OCI-LY1 (cell line): ENCODE data around the gene DCT.
"Not testable (repeated sequence)": the region's sequence is repeated elsewhere in the genome, so short reads cannot be mapped to it uniquely, and the experiment has no call there.

ENCODE experiments used
- H2AFZ ChIP-seq: fragments of 200-600 bp; sonication (generic), shearing (Covaris generic); 2 replicates; pipeline ENCODE4 v1.6.0; 2014; ENCODE audit warnings: antibody characterized with exemption, mild to moderate bottlenecking, low read length
- H3F3A ChIP-seq: fragments of 200-600 bp; sonication (generic), shearing (Covaris generic); 2 replicates; pipeline ENCODE4 v1.6.0; 2014; ENCODE audit warnings: mild to moderate bottlenecking, antibody characterized with exemption, low read length, moderate library complexity; ENCODE audit not compliant: insufficient read depth
- H3K27ac ChIP-seq: fragments of 200-600 bp; sonication (generic); 2 replicates; pipeline ENCODE4 v1.5.1; 2014; ENCODE audit warnings: low read length, mixed run types, mild to moderate bottlenecking, low read depth; ENCODE audit not compliant: poor library complexity, severe bottlenecking
- H3K27me3 ChIP-seq: fragments of 200-600 bp; sonication (generic); 2 replicates; pipeline ENCODE4 v1.6.0; 2014; ENCODE audit warnings: antibody characterized with exemption, mild to moderate bottlenecking, low read length, moderate library complexity; ENCODE audit not compliant: insufficient read depth
- H3K36me3 ChIP-seq: fragments of 200-600 bp; sonication (generic); 2 replicates; pipeline ENCODE4 v1.6.1; 2014; ENCODE audit warnings: mild to moderate bottlenecking, antibody characterized with exemption, low read length, moderate library complexity, mixed read lengths; ENCODE audit not compliant: insufficient read depth
- H3K4me1 ChIP-seq: fragments of 200-600 bp; sonication (generic); 2 replicates; pipeline ENCODE4 v1.5.1; 2014; ENCODE audit warnings: mild to moderate bottlenecking, low read length, moderate library complexity; ENCODE audit not compliant: insufficient read depth, severe bottlenecking
- H3K4me2 ChIP-seq: fragments of 200-600 bp; sonication (generic), shearing (Covaris generic); 2 replicates; pipeline ENCODE4 v1.6.1; 2014; ENCODE audit warnings: low read length
- H3K4me3 ChIP-seq: fragments of 200-600 bp; sonication (generic); 2 replicates; pipeline ENCODE4 v1.5.1; 2014; ENCODE audit warnings: low read length, low read depth, mild to moderate bottlenecking, mixed read lengths; ENCODE audit not compliant: poor library complexity, severe bottlenecking
- H3K79me2 ChIP-seq: fragments of 200-600 bp; shearing (Covaris generic); 2 replicates; pipeline ENCODE4 v1.6.1; 2016; ENCODE audit warnings: mixed run types, low read length, mixed read lengths; ENCODE audit not compliant: insufficient read depth
- H3K9ac ChIP-seq: fragments of 200-600 bp; sonication (generic), shearing (Covaris generic); 2 replicates; pipeline ENCODE4 v1.6.1; 2014; ENCODE audit warnings: mild to moderate bottlenecking, low read length, mixed read lengths
- H3K9me2 ChIP-seq: fragments of 200-600 bp; sonication (generic), shearing (Covaris generic); 2 replicates; pipeline ENCODE4 v1.6.1; 2014; ENCODE audit warnings: low read depth, mild to moderate bottlenecking, low read length, mixed read lengths
- H3K9me3 ChIP-seq: fragments of 200-600 bp; shearing (Covaris generic); 2 replicates; pipeline ENCODE4 v1.6.1; 2014; ENCODE audit warnings: low read length, mixed read lengths
- H4K20me1 ChIP-seq: fragments of 200-600 bp; sonication (generic), shearing (Covaris generic); 2 replicates; pipeline ENCODE4 v1.6.0; 2016; ENCODE audit warnings: mild to moderate bottlenecking, low read length; ENCODE audit not compliant: insufficient read depth
- EZH2 ChIP-seq: fragments of 200-600 bp; sonication (generic), shearing (Covaris generic); IDR thresholded peaks from 2 replicates; pipeline ENCODE4 v1.8.0; 2017; ENCODE audit warnings: borderline replicate concordance, mixed run types, mild to moderate bottlenecking, antibody characterized with exemption, low read length, moderate library complexity, mixed read lengths
- TF ChIP-seq, protein P1 (sequence below): fragments of 200-600 bp; sonication (generic), shearing (Covaris generic); IDR thresholded peaks from 2 replicates; pipeline ENCODE4 v1.5.1; 2017; ENCODE audit warnings: mild to moderate bottlenecking, antibody characterized with exemption, low read length, moderate library complexity, mixed read lengths

DCT gene

DNA sequence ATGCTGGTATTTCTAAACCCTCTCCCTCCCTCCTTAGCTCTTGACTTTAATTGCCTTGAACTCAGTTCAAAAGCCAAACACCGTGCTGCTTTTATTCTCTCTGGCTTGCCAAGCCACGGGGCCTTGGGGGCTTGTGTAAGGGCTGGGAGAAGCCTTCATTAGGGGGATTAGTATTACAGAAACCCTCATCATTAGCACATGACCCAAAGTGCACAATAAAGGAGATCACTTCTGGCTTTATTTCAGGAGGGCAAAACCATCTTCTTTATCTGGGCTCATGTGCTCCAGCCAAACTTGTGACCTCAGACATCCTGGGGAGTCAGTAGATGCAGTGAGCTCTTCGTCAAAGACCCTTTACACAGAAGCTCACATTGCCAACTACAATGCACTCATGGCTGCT, at the start of gene DCT:
Gene DCT (minus strand): TSS at position 67 of the 400 bp plus-strand sequence. CDS start 427 bp downstream, outside the sequence.
- no peak for TF ChIP-seq EZH2
- TF ChIP-seq, protein P1, sequence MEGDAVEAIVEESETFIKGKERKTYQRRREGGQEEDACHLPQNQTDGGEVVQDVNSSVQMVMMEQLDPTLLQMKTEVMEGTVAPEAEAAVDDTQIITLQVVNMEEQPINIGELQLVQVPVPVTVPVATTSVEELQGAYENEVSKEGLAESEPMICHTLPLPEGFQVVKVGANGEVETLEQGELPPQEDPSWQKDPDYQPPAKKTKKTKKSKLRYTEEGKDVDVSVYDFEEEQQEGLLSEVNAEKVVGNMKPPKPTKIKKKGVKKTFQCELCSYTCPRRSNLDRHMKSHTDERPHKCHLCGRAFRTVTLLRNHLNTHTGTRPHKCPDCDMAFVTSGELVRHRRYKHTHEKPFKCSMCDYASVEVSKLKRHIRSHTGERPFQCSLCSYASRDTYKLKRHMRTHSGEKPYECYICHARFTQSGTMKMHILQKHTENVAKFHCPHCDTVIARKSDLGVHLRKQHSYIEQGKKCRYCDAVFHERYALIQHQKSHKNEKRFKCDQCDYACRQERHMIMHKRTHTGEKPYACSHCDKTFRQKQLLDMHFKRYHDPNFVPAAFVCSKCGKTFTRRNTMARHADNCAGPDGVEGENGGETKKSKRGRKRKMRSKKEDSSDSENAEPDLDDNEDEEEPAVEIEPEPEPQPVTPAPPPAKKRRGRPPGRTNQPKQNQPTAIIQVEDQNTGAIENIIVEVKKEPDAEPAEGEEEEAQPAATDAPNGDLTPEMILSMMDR: no peak
- H3F3A ChIP-seq: no peaks in the 10 kb centered on the region
- no peak within 1 kb of the TSS for H3K9ac ChIP-seq
- no peaks in the 10 kb centered on the region for H3K79me2 ChIP-seq
- no peaks in the 10 kb centered on the region for H3K9me3 ChIP-seq
- no peaks in the 10 kb centered on the region for H4K20me1 ChIP-seq
- H3K9me2 ChIP-seq: no peaks in the 10 kb centered on the region
- H3K27ac ChIP-seq: no peak within 1 kb of the TSS
- H3K4me1 ChIP-seq: no peaks in the 10 kb centered on the region
- no peak within 1 kb of the TSS for H3K4me3 ChIP-seq
- no peaks in the 10 kb centered on the region for H3K36me3 ChIP-seq
- no peak within 1 kb of the TSS for H3K4me2 ChIP-seq
- H2AFZ ChIP-seq: no peak within 1 kb of the TSS
- peaks cover 10% of the 10 kb centered on the region; the same call in 1 of the 2 replicates for H3K27me3 ChIP-seq

DNA sequence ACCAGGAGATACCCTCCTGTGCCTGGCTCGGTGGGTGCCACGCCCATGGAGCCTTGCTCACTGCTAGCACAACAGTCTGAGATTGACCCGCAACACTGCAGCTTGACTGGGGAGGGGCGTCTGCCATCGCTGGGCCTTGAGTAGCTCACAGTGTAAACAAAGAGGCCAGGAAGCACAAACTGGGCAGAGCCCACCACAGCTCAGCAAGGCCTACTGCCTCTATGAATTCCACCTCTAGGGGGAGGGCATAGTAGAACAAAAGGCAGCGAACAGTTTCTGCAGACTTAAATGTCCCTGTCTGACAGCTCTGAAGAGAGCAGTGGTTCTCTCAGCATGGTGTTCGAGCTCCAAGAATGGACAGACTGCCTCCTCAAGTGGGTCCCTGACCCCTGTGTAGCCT, 47.5 kb upstream of the DCT start:
- not testable (repeated sequence) for H3K4me3 ChIP-seq, H3K27ac ChIP-seq, H3F3A ChIP-seq, H3K9me2 ChIP-seq, H4K20me1 ChIP-seq, H3K9ac ChIP-seq, H3K4me1 ChIP-seq, H3K4me2 ChIP-seq, H2AFZ ChIP-seq, H3K79me2 ChIP-seq, H3K36me3 ChIP-seq, H3K27me3 ChIP-seq, H3K9me3 ChIP-seq

DNA sequence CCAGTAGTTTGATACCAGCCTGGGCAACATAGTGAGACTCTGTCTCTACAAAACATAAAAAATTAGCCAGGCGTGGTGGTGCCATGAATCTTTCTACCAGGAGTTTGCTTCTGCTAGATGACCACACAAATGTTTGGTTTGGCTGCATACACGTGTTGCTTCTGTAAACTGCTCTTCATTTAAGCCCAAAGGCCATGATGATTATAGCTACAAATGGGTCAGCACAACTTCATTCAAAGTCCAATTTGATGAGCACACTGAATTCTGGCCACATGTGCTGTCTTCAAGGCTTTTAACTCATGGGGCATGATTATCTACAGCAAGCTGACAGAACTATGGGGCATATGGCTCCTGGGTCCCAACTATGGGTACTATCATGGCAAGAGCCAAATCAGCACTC, 46.3 kb upstream of the DCT start:
- no peak overlapping the region for H3K27ac ChIP-seq
- H4K20me1 ChIP-seq: no peaks in the 10 kb centered on the region
- H3K4me3 ChIP-seq: no peak overlapping the region
- no peaks in the 10 kb centered on the region for H3K27me3 ChIP-seq
- H3K36me3 ChIP-seq: no peaks in the 10 kb centered on the region
- H3K4me2 ChIP-seq: no peak overlapping the region
- H3K9me3 ChIP-seq: no peaks in the 10 kb centered on the region
- H3K79me2 ChIP-seq: no peaks in the 10 kb centered on the region
- TF ChIP-seq, protein P1: no peak
- TF ChIP-seq EZH2: no peak
- no peaks in the 10 kb centered on the region for H3K4me1 ChIP-seq
- no peaks in the 10 kb centered on the region for H3F3A ChIP-seq
- no peak overlapping the region for H3K9ac ChIP-seq
- no peaks in the 10 kb centered on the region for H3K9me2 ChIP-seq
- no peak overlapping the region for H2AFZ ChIP-seq

DNA sequence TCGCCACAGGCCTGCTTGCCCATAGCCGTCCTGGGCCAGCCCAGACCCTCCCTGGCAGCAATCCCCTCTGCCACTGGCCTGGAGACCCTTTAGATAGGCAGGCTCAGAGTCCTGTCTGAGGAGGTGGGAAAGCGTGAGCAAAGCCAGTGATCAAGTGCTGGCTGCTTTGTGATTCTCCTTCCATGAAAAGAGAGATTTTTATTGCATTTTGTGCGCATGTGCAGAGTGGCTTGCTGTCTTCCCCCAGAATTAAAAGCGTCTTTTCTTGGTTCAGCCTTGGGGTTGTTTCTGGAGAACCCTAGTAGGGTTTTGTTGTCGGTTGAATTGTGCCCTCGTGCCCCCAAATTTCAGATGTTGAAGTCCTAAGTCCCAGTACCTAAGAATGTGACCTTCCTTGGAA, 44.9 kb upstream of the DCT start:
- Histone ChIP-seq H3K4me2 (no peak overlapping the region), H3K27me3 (no peaks in the 10 kb centered on the region), H2AFZ (no peak overlapping the region), H3K9me3 (no peaks in the 10 kb centered on the region), H3F3A (no peaks in the 10 kb centered on the region), H3K9me2 (no peaks in the 10 kb centered on the region), H3K9ac (no peak overlapping the region), H4K20me1 (no peaks in the 10 kb centered on the region), H3K27ac (no peak overlapping the region), H3K4me3 (no peak overlapping the region), H3K79me2 (no peaks in the 10 kb centered on the region), H3K4me1 (no peaks in the 10 kb centered on the region), H3K36me3 (no peaks in the 10 kb centered on the region)
- no peak for TF ChIP-seq EZH2
- TF ChIP-seq, protein P1: no peak
